ENCODE measurements around the gene KRTAP10-4.

Gene KRTAP10-4

DNA sequence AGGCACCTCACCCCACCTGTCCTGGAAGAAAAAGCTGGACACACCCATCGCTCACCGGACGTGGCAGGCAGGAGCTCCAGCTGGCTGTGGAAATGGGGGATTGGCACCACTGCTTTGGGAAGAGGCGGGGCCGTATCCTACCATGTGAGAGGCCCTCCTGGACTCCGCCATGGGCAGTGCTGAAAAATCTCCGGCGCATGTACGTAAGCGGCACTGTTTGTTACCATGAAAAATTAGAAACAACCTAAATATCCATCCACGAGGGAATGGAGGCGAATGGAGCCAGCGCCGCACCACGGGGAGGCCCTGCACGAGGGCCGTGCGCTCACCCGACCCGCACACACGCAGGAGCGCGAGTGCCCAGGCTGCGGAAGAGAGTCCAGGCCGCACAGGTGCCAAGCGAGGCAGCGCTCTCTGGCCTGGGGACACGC is 41.4 kb downstream of the KRTAP10-4 start:
- no peak overlapping the region for H3K23ac ChIP-seq (ENCODE audit: low read depth, low read length, poor library complexity)
- H2BK15ac ChIP-seq (ENCODE audit: low read length): no peak overlapping the region
- H2AFZ ChIP-seq (ENCODE audit: low read length): no peak overlapping the region
- no peak overlapping the region for H2BK120ac ChIP-seq (ENCODE audit: low read depth, low read length)
- no CpG with 5 or more reads among the region's 28 CpGs for WGBS, 2 donors (ENCODE audit: extremely low coverage in 2 of 2, insufficient read length in 2 of 2, insufficient replicate concordance in 1 of 2)
- H3K4me3 ChIP-seq (ENCODE audit: low read length in 2 of 2): no peak overlapping the region
- H3K9me3 ChIP-seq (replicated peaks in 1 of 2; ENCODE audit: control insufficient read depth in 2 of 2, insufficient read depth in 1 of 2, low read depth in 1 of 2, low read length in 2 of 2): peaks cover 5 to 9% of the 10 kb centered on the region in 2 donors
- no peaks in the 10 kb centered on the region for H3K79me1 ChIP-seq (ENCODE audit: low read depth, low read length)
- H3K18ac ChIP-seq (ENCODE audit: low read length): no peak overlapping the region
- no peak overlapping the region for H3K4me2 ChIP-seq (ENCODE audit: insufficient read depth, low read length, poor library complexity, severe bottlenecking)
- H3K27me3 ChIP-seq (ENCODE audit: control insufficient read depth in 3 of 3, insufficient read depth in 3 of 3, low read depth in 1 of 3, low read length in 3 of 3): no peaks in the 10 kb centered on the region
- no peak overlapping the region for H2BK5ac ChIP-seq (ENCODE audit: low read length)
- no peak overlapping the region for H3K14ac ChIP-seq (ENCODE audit: low read length)
- H3K4ac ChIP-seq (ENCODE audit: low read length): no peak overlapping the region
- H2AK5ac ChIP-seq (ENCODE audit: low read depth, low read length): no peak overlapping the region
- H3K4me1 ChIP-seq (ENCODE audit: control insufficient read depth in 2 of 2, insufficient read depth in 1 of 2, low read depth in 1 of 2, low read length in 2 of 2): no peaks in the 10 kb centered on the region
- H3K36me3 ChIP-seq (replicated peaks in 1 of 2; ENCODE audit: control insufficient read depth in 2 of 2, insufficient read depth in 2 of 2, low read length in 2 of 2): no peaks in the 10 kb centered on the region
- no peak overlapping the region for H2BK12ac ChIP-seq (ENCODE audit: low read length)
- no peak overlapping the region for H3K9ac ChIP-seq (ENCODE audit: low read depth, low read length, poor library complexity)
- no peak overlapping the region for H4K91ac ChIP-seq (ENCODE audit: low read depth, low read length, poor library complexity)
- no peak overlapping the region for H3K27ac ChIP-seq (replicated peaks; ENCODE audit: low read length)
- DNase-seq (ENCODE audit: low spot score): no peak
- H4K8ac ChIP-seq (ENCODE audit: low read depth, low read length): no peak overlapping the region

- no peak for DNase-seq (ENCODE audit: low spot score)
- H2BK5ac ChIP-seq (ENCODE audit: low read length): no peak overlapping the region
- no peak overlapping the region for H3K9ac ChIP-seq (ENCODE audit: low read depth, low read length, poor library complexity)
- H3K14ac ChIP-seq (ENCODE audit: low read length): no peak overlapping the region
- H2BK120ac ChIP-seq (ENCODE audit: low read depth, low read length): no peak overlapping the region
- H2BK12ac ChIP-seq (ENCODE audit: low read length): no peak overlapping the region
- no peak overlapping the region for H3K4ac ChIP-seq (ENCODE audit: low read length)
- H4K91ac ChIP-seq (ENCODE audit: low read depth, low read length, poor library complexity): peak overlapping the region; percentile 59
- no peak overlapping the region for H2BK15ac ChIP-seq (ENCODE audit: low read length)
- no peak overlapping the region for H2AFZ ChIP-seq (ENCODE audit: low read length)
- no peak overlapping the region for H3K23ac ChIP-seq (ENCODE audit: low read depth, low read length, poor library complexity)
- H3K79me1 ChIP-seq (ENCODE audit: low read depth, low read length): no peaks in the 10 kb centered on the region
- no peaks in the 10 kb centered on the region for H3K27me3 ChIP-seq (ENCODE audit: control insufficient read depth in 3 of 3, insufficient read depth in 3 of 3, low read depth in 1 of 3, low read length in 3 of 3)
- no peak overlapping the region for H3K27ac ChIP-seq (replicated peaks; ENCODE audit: low read length)
- WGBS, 2 donors (ENCODE audit: extremely low coverage in 2 of 2, insufficient read length in 2 of 2, insufficient replicate concordance in 1 of 2): no CpG with 5 or more reads among the region's 8 CpGs
- peak overlapping the region; percentile 89 for H3K18ac ChIP-seq (ENCODE audit: low read length)
- no peaks in the 10 kb centered on the region for H3K4me1 ChIP-seq (ENCODE audit: control insufficient read depth in 2 of 2, insufficient read depth in 1 of 2, low read depth in 1 of 2, low read length in 2 of 2)
- peak overlapping the region; percentile 44 for H2AK5ac ChIP-seq (ENCODE audit: low read depth, low read length)
- no peak overlapping the region for H3K4me3 ChIP-seq (ENCODE audit: low read length in 2 of 2)
- H3K9me3 ChIP-seq (replicated peaks in 1 of 2; ENCODE audit: control insufficient read depth in 2 of 2, insufficient read depth in 1 of 2, low read depth in 1 of 2, low read length in 2 of 2): peaks cover 5 to 10% of the 10 kb centered on the region in 2 donors
- H3K36me3 ChIP-seq (replicated peaks in 1 of 2; ENCODE audit: control insufficient read depth in 2 of 2, insufficient read depth in 2 of 2, low read length in 2 of 2): no peaks in the 10 kb centered on the region
- H3K4me2 ChIP-seq (ENCODE audit: insufficient read depth, low read length, poor library complexity, severe bottlenecking): no peak overlapping the region
- no peak overlapping the region for H4K8ac ChIP-seq (ENCODE audit: low read depth, low read length)
These were observed 41.9 kb downstream of the KRTAP10-4 start for GRCh38 chr21:44615466-44615865.

- Histone ChIP-seq H2BK15ac (ENCODE audit: low read length) (peak overlapping the region; percentile 13), H3K4me3 (ENCODE audit: low read length in 2 of 2) (no peak overlapping the region), H3K27me3 (ENCODE audit: control insufficient read depth in 3 of 3, insufficient read depth in 3 of 3, low read depth in 1 of 3, low read length in 3 of 3) (no peaks in the 10 kb centered on the region), H2BK5ac (ENCODE audit: low read length) (no peak overlapping the region), H3K18ac (ENCODE audit: low read length) (peak overlapping the region; percentile 89), H3K4me2 (ENCODE audit: insufficient read depth, low read length, poor library complexity, severe bottlenecking) (no peak overlapping the region), H3K9me3 (replicated peaks in 1 of 2; ENCODE audit: control insufficient read depth in 2 of 2, insufficient read depth in 1 of 2, low read depth in 1 of 2, low read length in 2 of 2) (peaks cover 5 to 10% of the 10 kb centered on the region in 2 donors), H4K91ac (ENCODE audit: low read depth, low read length, poor library complexity) (peak overlapping the region; percentile 59), H3K4me1 (ENCODE audit: control insufficient read depth in 2 of 2, insufficient read depth in 1 of 2, low read depth in 1 of 2, low read length in 2 of 2) (no peaks in the 10 kb centered on the region), H3K36me3 (replicated peaks in 1 of 2; ENCODE audit: control insufficient read depth in 2 of 2, insufficient read depth in 2 of 2, low read length in 2 of 2) (no peaks in the 10 kb centered on the region), H2BK120ac (ENCODE audit: low read depth, low read length) (no peak overlapping the region), H2AK5ac (ENCODE audit: low read depth, low read length) (peak overlapping the region; percentile 44), H3K14ac (ENCODE audit: low read length) (peak overlapping the region; percentile 67), H3K27ac (replicated peaks; ENCODE audit: low read length) (no peak overlapping the region), H4K8ac (ENCODE audit: low read depth, low read length) (peak overlapping the region; percentile 66), H2BK12ac (ENCODE audit: low read length) (no peak overlapping the region), H3K79me1 (ENCODE audit: low read depth, low read length) (no peaks in the 10 kb centered on the region), H2AFZ (ENCODE audit: low read length) (no peak overlapping the region), H3K9ac (ENCODE audit: low read depth, low read length, poor library complexity) (peak overlapping the region; percentile 3), H3K23ac (ENCODE audit: low read depth, low read length, poor library complexity) (no peak overlapping the region), H3K4ac (ENCODE audit: low read length) (no peak overlapping the region)
- WGBS, 2 donors (ENCODE audit: extremely low coverage in 2 of 2, insufficient read length in 2 of 2, insufficient replicate concordance in 1 of 2): no CpG with 5 or more reads among the region's 17 CpGs
- no peak for DNase-seq (ENCODE audit: low spot score)
These were observed 42.5 kb downstream of the KRTAP10-4 start for GRCh38 chr21:44615911-44616590.

- Histone ChIP-seq H3K79me1 (ENCODE audit: low read depth, low read length) (no peaks in the 10 kb centered on the region), H3K4me1 (ENCODE audit: control insufficient read depth in 2 of 2, insufficient read depth in 1 of 2, low read depth in 1 of 2, low read length in 2 of 2) (no peaks in the 10 kb centered on the region), H2AFZ (ENCODE audit: low read length) (no peak overlapping the region), H3K4me2 (ENCODE audit: insufficient read depth, low read length, poor library complexity, severe bottlenecking) (no peak overlapping the region), H3K9ac (ENCODE audit: low read depth, low read length, poor library complexity) (no peak overlapping the region), H3K18ac (ENCODE audit: low read length) (peak overlapping the region; percentile 66), H2BK15ac (ENCODE audit: low read length) (no peak overlapping the region), H2AK5ac (ENCODE audit: low read depth, low read length) (peak overlapping the region; percentile 44), H4K8ac (ENCODE audit: low read depth, low read length) (no peak overlapping the region), H3K4ac (ENCODE audit: low read length) (peak overlapping the region; percentile 4), H3K9me3 (replicated peaks in 1 of 2; ENCODE audit: control insufficient read depth in 2 of 2, insufficient read depth in 1 of 2, low read depth in 1 of 2, low read length in 2 of 2) (peaks cover 5 to 8% of the 10 kb centered on the region in 2 donors), H2BK5ac (ENCODE audit: low read length) (peak overlapping the region; percentile 26), H3K27me3 (ENCODE audit: control insufficient read depth in 3 of 3, insufficient read depth in 3 of 3, low read depth in 1 of 3, low read length in 3 of 3) (no peaks in the 10 kb centered on the region), H3K27ac (replicated peaks; ENCODE audit: low read length) (no peak overlapping the region), H3K23ac (ENCODE audit: low read depth, low read length, poor library complexity) (no peak overlapping the region), H2BK12ac (ENCODE audit: low read length) (no peak overlapping the region), H2BK120ac (ENCODE audit: low read depth, low read length) (no peak overlapping the region), H4K91ac (ENCODE audit: low read depth, low read length, poor library complexity) (no peak overlapping the region), H3K36me3 (replicated peaks in 1 of 2; ENCODE audit: control insufficient read depth in 2 of 2, insufficient read depth in 2 of 2, low read length in 2 of 2) (no peaks in the 10 kb centered on the region), H3K14ac (ENCODE audit: low read length) (peak overlapping the region; percentile 87), H3K4me3 (ENCODE audit: low read length in 2 of 2) (no peak overlapping the region)
- WGBS, 2 donors (ENCODE audit: extremely low coverage in 2 of 2, insufficient read length in 2 of 2, insufficient replicate concordance in 1 of 2): no CpG with 5 or more reads among the region's 16 CpGs
- no peak for DNase-seq (ENCODE audit: low spot score)
These were observed 43.0 kb downstream of the KRTAP10-4 start for GRCh38 chr21:44616591-44616926.

Measured in neuronal stem cell (in vitro differentiated cells).